Activated CD4-positive, alpha-beta memory T cell treated with anti-CD3 and anti-CD28 coated beads, Interleukin-2, amount 10 ng/mL, durations not matched to agents 7 days and 5 days (primary cell): ENCODE measurements around the gene FAM234B. TPM values are rescaled to one million over a fixed set of nuclear protein-coding genes. Genes with fewer than 3 reads are reported as not detected.
"Not testable (repeated sequence)": the region's sequence is repeated elsewhere in the genome, so short reads cannot be mapped to it uniquely, and the experiment has no call there.

Source experiments
- CTCF ChIA-PET: fragments of 350-600 bp; sonication (Branson Sonifier 250); formaldehyde crosslinking; loops from one replicate; lab custom pipeline; 2021; ENCODE audit warnings: antibody characterized with exemption, inconsistent platforms; lab: Charles Lee
- POLR2A ChIA-PET: fragments of 350-600 bp; sonication (Branson Sonifier 250); formaldehyde crosslinking; loops from one replicate; lab custom pipeline; 2021; ENCODE audit warnings: antibody characterized with exemption; lab: Charles Lee
- DNase-seq: peaks from one replicate; pipeline ENCODE4 v3.0.0-alpha.2; 2020
- H3K27ac Mint-ChIP-seq: one replicate; pipeline ENCODE4 v1.8.0; 2021; ENCODE audit warnings: mild to moderate bottlenecking, mixed read lengths
- H3K27me3 Mint-ChIP-seq: one replicate; pipeline ENCODE4 v1.8.0; 2021; ENCODE audit warnings: mixed read lengths
- H3K36me3 Mint-ChIP-seq: one replicate; pipeline ENCODE4 v1.8.0; 2021; ENCODE audit warnings: low read depth, mixed read lengths
- H3K4me1 Mint-ChIP-seq: one replicate; pipeline ENCODE4 v1.8.0; 2021; ENCODE audit warnings: mixed read lengths
- H3K4me3 Mint-ChIP-seq: one replicate; pipeline ENCODE4 v1.8.0; 2021; ENCODE audit warnings: mild to moderate bottlenecking, mixed read lengths
- H3K9me3 Mint-ChIP-seq: one replicate; pipeline ENCODE4 v1.8.0; 2021; ENCODE audit warnings: mixed read lengths
- total RNA-seq, 2 experiments: library from RNA; stranded (reverse); gene quantifications; one replicate each; pipeline ENCODE4 v1.2.3, GENCODE V29; 2021

FAM234B gene
- total RNA-seq, 2 experiments from 2014 or later: 4.5 to 5.2 TPM

GRCh38 chr12:13073173-13073572 lies 29.0 kb downstream of the FAM234B start:
- Mint-ChIP-seq H3K27ac (no peak overlapping the region), H3K4me3 (no peak overlapping the region), H3K27me3 (no peaks in the 10 kb centered on the region), H3K36me3 (peaks cover 13% of the 10 kb centered on the region), H3K4me1 (peaks cover 3% of the 10 kb centered on the region), H3K9me3 (no peaks in the 10 kb centered on the region)
- CTCF ChIA-PET: no interaction called here
- POLR2A ChIA-PET: no interaction called here
- no peak for DNase-seq

GRCh38 chr12:13074396-13075117 lies 30.4 kb downstream of the FAM234B start:
- Mint-ChIP-seq H3K4me3 (no peak overlapping the region), H3K27ac (no peak overlapping the region), H3K27me3 (no peaks in the 10 kb centered on the region), H3K9me3 (no peaks in the 10 kb centered on the region), H3K4me1 (no peaks in the 10 kb centered on the region), H3K36me3 (peaks cover 5% of the 10 kb centered on the region)
- CTCF ChIA-PET: interaction anchor here (1.2 kb wide), 1 partner anchor 158 kb away, joined by 3 read pairs; no protein-coding TSS in a partner anchor
- POLR2A ChIA-PET: no interaction called here
- DNase-seq: no peak

- H3K27ac Mint-ChIP-seq: no peak overlapping the region
- ChIA-PET POLR2A (no interaction called here), CTCF (no interaction called here)
- no peaks in the 10 kb centered on the region for H3K9me3 Mint-ChIP-seq
- H3K27me3 Mint-ChIP-seq: no peaks in the 10 kb centered on the region
- H3K4me3 Mint-ChIP-seq: no peak overlapping the region
- no peaks in the 10 kb centered on the region for H3K4me1 Mint-ChIP-seq
- no peak for DNase-seq
- H3K36me3 Mint-ChIP-seq: peaks cover 4% of the 10 kb centered on the region
Measured at GRCh38 chr12:13075118-13075480, 30.9 kb downstream of the FAM234B start.

GRCh38 chr12:13075786-13076570 lies 31.8 kb downstream of the FAM234B start:
- H3K4me1 Mint-ChIP-seq: no peaks in the 10 kb centered on the region
- no peak for DNase-seq
- ChIA-PET POLR2A (no interaction called here), CTCF (interaction anchor here (0.7 kb wide), 1 partner anchor 431 kb away, joined by 4 read pairs; no protein-coding TSS in a partner anchor)
- peaks cover 4% of the 10 kb centered on the region for H3K36me3 Mint-ChIP-seq
- H3K27me3 Mint-ChIP-seq: no peaks in the 10 kb centered on the region
- no peaks in the 10 kb centered on the region for H3K9me3 Mint-ChIP-seq
- no peak overlapping the region for H3K27ac Mint-ChIP-seq
- H3K4me3 Mint-ChIP-seq: no peak overlapping the region

- H3K9me3 Mint-ChIP-seq: no peaks in the 10 kb centered on the region
- H3K27me3 Mint-ChIP-seq: no peaks in the 10 kb centered on the region
- POLR2A ChIA-PET: no interaction called here
- no peaks in the 10 kb centered on the region for H3K4me1 Mint-ChIP-seq
- no peak overlapping the region for H3K27ac Mint-ChIP-seq
- CTCF ChIA-PET: interaction anchor here (1.2 kb wide), 1 partner anchor 155 kb away, joined by 3 read pairs; no protein-coding TSS in a partner anchor
- no peak for DNase-seq
- H3K4me3 Mint-ChIP-seq: no peak overlapping the region
- H3K36me3 Mint-ChIP-seq: peaks cover 4% of the 10 kb centered on the region
Measured at GRCh38 chr12:13079440-13079906, 35.3 kb downstream of the FAM234B start.

GRCh38 chr12:13080266-13080665 lies 36.1 kb downstream of the FAM234B start:
- ChIA-PET CTCF (interaction anchor here (1.2 kb wide), 1 partner anchor 155 kb away, joined by 3 read pairs; no protein-coding TSS in a partner anchor), POLR2A (no interaction called here)
- H3K27me3 Mint-ChIP-seq: no peaks in the 10 kb centered on the region
- no peak overlapping the region for H3K27ac Mint-ChIP-seq
- H3K4me1 Mint-ChIP-seq: no peaks in the 10 kb centered on the region
- DNase-seq: no peak
- no peak overlapping the region for H3K4me3 Mint-ChIP-seq
- H3K36me3 Mint-ChIP-seq: peaks cover 4% of the 10 kb centered on the region
- no peaks in the 10 kb centered on the region for H3K9me3 Mint-ChIP-seq

- no peaks in the 10 kb centered on the region for H3K9me3 Mint-ChIP-seq
- no peak overlapping the region for H3K4me3 Mint-ChIP-seq
- H3K27ac Mint-ChIP-seq: no peak overlapping the region
- H3K36me3 Mint-ChIP-seq: peaks cover 3% of the 10 kb centered on the region
- H3K27me3 Mint-ChIP-seq: no peaks in the 10 kb centered on the region
- no peak for DNase-seq
- CTCF ChIA-PET: interaction anchor here (1.1 kb wide), 1 partner anchor 167 kb away, joined by 3 read pairs; no protein-coding TSS in a partner anchor
- POLR2A ChIA-PET: no interaction called here
- H3K4me1 Mint-ChIP-seq: no peaks in the 10 kb centered on the region
Measured at GRCh38 chr12:13082861-13083260, 38.7 kb downstream of the FAM234B start.

GRCh38 chr12:13083638-13084037 lies 39.5 kb downstream of the FAM234B start:
- CTCF ChIA-PET, H3K4me3 Mint-ChIP-seq, H3K4me1 Mint-ChIP-seq, POLR2A ChIA-PET, H3K27ac Mint-ChIP-seq, H3K9me3 Mint-ChIP-seq, DNase-seq, H3K27me3 Mint-ChIP-seq, H3K36me3 Mint-ChIP-seq: not testable (repeated sequence)

- no peak for DNase-seq
- no peaks in the 10 kb centered on the region for H3K9me3 Mint-ChIP-seq
- H3K27ac Mint-ChIP-seq: no peak overlapping the region
- CTCF ChIA-PET: interaction anchor here (0.9 kb wide), 1 partner anchor 168 kb away, joined by 3 read pairs; no protein-coding TSS in a partner anchor
- POLR2A ChIA-PET: no interaction called here
- H3K36me3 Mint-ChIP-seq: peaks cover 3% of the 10 kb centered on the region
- no peak overlapping the region for H3K4me3 Mint-ChIP-seq
- no peaks in the 10 kb centered on the region for H3K27me3 Mint-ChIP-seq
- H3K4me1 Mint-ChIP-seq: no peaks in the 10 kb centered on the region
Measured at GRCh38 chr12:13084898-13085640, 40.9 kb downstream of the FAM234B start.

GRCh38 chr12:13085968-13086686 lies 41.9 kb downstream of the FAM234B start:
- peaks cover 3% of the 10 kb centered on the region for H3K36me3 Mint-ChIP-seq
- no peaks in the 10 kb centered on the region for H3K4me1 Mint-ChIP-seq
- no peak overlapping the region for H3K4me3 Mint-ChIP-seq
- H3K27me3 Mint-ChIP-seq: no peaks in the 10 kb centered on the region
- DNase-seq: no peak
- no peak overlapping the region for H3K27ac Mint-ChIP-seq
- no peaks in the 10 kb centered on the region for H3K9me3 Mint-ChIP-seq
- ChIA-PET CTCF (interaction anchor here (0.5 kb wide), 1 partner anchor 169 kb away, joined by 3 read pairs; no protein-coding TSS in a partner anchor), POLR2A (no interaction called here)

- Mint-ChIP-seq H3K9me3 (no peaks in the 10 kb centered on the region), H3K27me3 (no peaks in the 10 kb centered on the region), H3K4me3 (no peak overlapping the region), H3K36me3 (peaks cover 3% of the 10 kb centered on the region), H3K27ac (no peak overlapping the region), H3K4me1 (no peaks in the 10 kb centered on the region)
- ChIA-PET CTCF (interaction anchor here (1.1 to 2.6 kb wide), 2 partner anchors 124 to 168 kb away, joined by 4 to 9 read pairs; no protein-coding TSS in a partner anchor), POLR2A (no interaction called here)
- DNase-seq: no peak
Measured at GRCh38 chr12:13087766-13088165, 43.6 kb downstream of the FAM234B start.

GRCh38 chr12:13088496-13088895 lies 44.3 kb downstream of the FAM234B start:
- no peaks in the 10 kb centered on the region for H3K4me1 Mint-ChIP-seq
- no peak for DNase-seq
- peaks cover 3% of the 10 kb centered on the region for H3K36me3 Mint-ChIP-seq
- H3K27me3 Mint-ChIP-seq: no peaks in the 10 kb centered on the region
- H3K4me3 Mint-ChIP-seq: no peak overlapping the region
- ChIA-PET POLR2A (no interaction called here), CTCF (interaction anchor here (1.0 to 2.6 kb wide), 3 partner anchors 120 to 167 kb away, joined by 3 to 9 read pairs (median 4); no protein-coding TSS in a partner anchor)
- H3K27ac Mint-ChIP-seq: no peak overlapping the region
- no peaks in the 10 kb centered on the region for H3K9me3 Mint-ChIP-seq
